Activated T-helper 1 cell treated with anti-CD3 and anti-CD28 coated beads, Interleukin-12 subunit alpha, Interleukin-12 subunit beta, Interleukin-2, Interleukin-4 antibody, amounts not matched to agents 30 ng/mL and 10 ng/mL and 1 ng/mL, durations not matched to agents 14 hours and 24 hours and 36 hours (primary cell): ENCODE data around the gene HLX. TPM values are rescaled to one million over a fixed set of nuclear protein-coding genes. Genes with fewer than 3 reads are reported as not detected.

Experiments
- DNase-seq: peaks from one replicate; pipeline ENCODE4 v3.0.0; 2021; ENCODE audit warnings: low spot score
- H3K27ac Mint-ChIP-seq: one replicate; pipeline ENCODE4 v1.8.0; 2021; ENCODE audit warnings: mild to moderate bottlenecking, mixed read lengths
- H3K27me3 Mint-ChIP-seq: one replicate; pipeline ENCODE4 v1.8.0; 2022; ENCODE audit warnings: mild to moderate bottlenecking, moderate library complexity, mixed read lengths; ENCODE audit not compliant: insufficient read depth
- H3K36me3 Mint-ChIP-seq: one replicate; pipeline ENCODE4 v1.8.0; 2021; ENCODE audit warnings: low read depth, mixed read lengths
- H3K4me1 Mint-ChIP-seq: one replicate; pipeline ENCODE4 v1.8.0; 2021; ENCODE audit warnings: low read depth, mixed read lengths
- H3K4me3 Mint-ChIP-seq: one replicate; pipeline ENCODE4 v1.8.0; 2021; ENCODE audit warnings: mild to moderate bottlenecking, moderate library complexity, mixed read lengths
- H3K9me3 Mint-ChIP-seq: one replicate; pipeline ENCODE4 v1.8.0; 2021; ENCODE audit warnings: mixed read lengths
- intact Hi-C: fragments of 100-400 bp; cut with micrococcal nuclease; formaldehyde crosslinking; loops from one replicate; pipeline ENCODE4 v1.15.1; 2024
- total RNA-seq: library from RNA; stranded (reverse); gene quantifications from 2 replicates; pipeline ENCODE4 v1.2.3, GENCODE V29; 2022

HLX gene, protein sequence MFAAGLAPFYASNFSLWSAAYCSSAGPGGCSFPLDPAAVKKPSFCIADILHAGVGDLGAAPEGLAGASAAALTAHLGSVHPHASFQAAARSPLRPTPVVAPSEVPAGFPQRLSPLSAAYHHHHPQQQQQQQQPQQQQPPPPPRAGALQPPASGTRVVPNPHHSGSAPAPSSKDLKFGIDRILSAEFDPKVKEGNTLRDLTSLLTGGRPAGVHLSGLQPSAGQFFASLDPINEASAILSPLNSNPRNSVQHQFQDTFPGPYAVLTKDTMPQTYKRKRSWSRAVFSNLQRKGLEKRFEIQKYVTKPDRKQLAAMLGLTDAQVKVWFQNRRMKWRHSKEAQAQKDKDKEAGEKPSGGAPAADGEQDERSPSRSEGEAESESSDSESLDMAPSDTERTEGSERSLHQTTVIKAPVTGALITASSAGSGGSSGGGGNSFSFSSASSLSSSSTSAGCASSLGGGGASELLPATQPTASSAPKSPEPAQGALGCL
- total RNA-seq, result 5.1 and 6.3 TPM in 2 replicates

DNA sequence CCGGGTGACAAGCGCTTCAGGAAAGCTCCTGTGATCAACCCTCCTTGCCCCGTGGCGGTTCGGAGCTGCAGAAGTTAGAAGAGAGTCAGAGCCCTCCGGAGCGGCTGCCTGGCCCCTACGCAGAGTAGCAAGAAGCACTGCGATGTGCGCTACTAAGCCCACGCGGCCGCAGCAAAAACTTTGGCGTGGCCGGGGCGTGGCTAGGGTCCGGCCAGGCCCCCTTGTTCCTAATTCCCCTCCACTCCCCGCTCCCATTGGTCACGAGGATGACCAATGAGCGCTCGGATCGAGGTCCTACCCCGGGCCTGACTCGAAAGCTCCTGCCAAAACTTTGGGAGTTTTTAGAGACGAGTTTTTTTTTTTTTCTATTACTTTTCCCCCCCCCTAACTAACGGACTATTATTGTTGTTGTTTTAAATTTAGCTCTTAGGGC is at the start of gene HLX:
Gene HLX (plus strand): TSS at position 368 of the 433 bp plus-strand sequence. CDS start 415 bp downstream, outside the sequence.
- intact Hi-C loops, result loop anchor here (1.0 to 10.0 kb wide), 5 partner anchors 10 to 863 kb away; partner anchors contain the start of genes DUSP10 and MARK1
- H3K4me1 Mint-ChIP-seq, result peaks cover 36% of the 10 kb centered on the region

GRCh38 chr1:220833436-220833835 is 45.8 kb upstream of the HLX start:
- Mint-ChIP-seq H3K4me3 (no peak overlapping the region), H3K27ac (no peak overlapping the region), H3K9me3 (no peaks in the 10 kb centered on the region), H3K27me3 (peaks cover 2% of the 10 kb centered on the region), H3K36me3 (no peaks in the 10 kb centered on the region), H3K4me1 (no peaks in the 10 kb centered on the region)
- intact Hi-C loops, result no loop called here
- no peak for DNase-seq

More for the DNA sequence above, at the start of gene HLX:
- peak within 1 kb of the TSS; percentile 84 for H3K4me3 Mint-ChIP-seq
- peak; percentile 24 for DNase-seq
- peaks cover 70% of the 10 kb centered on the region for H3K27me3 Mint-ChIP-seq
- H3K27ac Mint-ChIP-seq, result peak within 1 kb of the TSS; percentile 84
- H3K9me3 Mint-ChIP-seq, result no peaks in the 10 kb centered on the region
- H3K36me3 Mint-ChIP-seq, result peaks cover 9% of the 10 kb centered on the region

GRCh38 chr1:220834155-220834870 is 44.9 kb upstream of the HLX start:
- no peaks in the 10 kb centered on the region for H3K36me3 Mint-ChIP-seq
- intact Hi-C loops, result no loop called here
- no peak overlapping the region for H3K27ac Mint-ChIP-seq
- H3K27me3 Mint-ChIP-seq, result peaks cover 2% of the 10 kb centered on the region
- no peak for DNase-seq
- H3K9me3 Mint-ChIP-seq, result no peaks in the 10 kb centered on the region
- H3K4me1 Mint-ChIP-seq, result no peaks in the 10 kb centered on the region
- no peak overlapping the region for H3K4me3 Mint-ChIP-seq

GRCh38 chr1:220838578-220838977 is 40.7 kb upstream of the HLX start:
- no peak overlapping the region for H3K4me3 Mint-ChIP-seq

DNA sequence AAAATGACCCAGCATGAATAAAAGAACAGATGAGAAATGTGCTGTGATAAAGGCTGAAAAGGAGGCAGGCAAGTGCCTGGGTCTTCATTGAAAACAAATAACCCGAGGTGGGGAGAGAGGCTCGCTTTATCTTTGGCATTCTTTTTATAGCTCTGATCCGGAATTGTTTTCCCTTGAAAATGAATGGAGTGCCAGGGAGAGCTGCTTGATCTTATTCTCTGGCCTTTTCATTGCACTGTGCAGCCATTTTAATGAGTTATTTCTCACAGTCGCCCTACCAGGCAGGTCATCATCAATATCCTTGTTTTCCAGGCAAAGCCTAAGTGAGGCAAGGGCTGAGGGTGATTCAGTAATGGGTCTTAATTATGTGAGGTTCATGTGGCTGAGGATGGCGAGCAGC is 39.8 kb upstream of the HLX start:
- Mint-ChIP-seq H3K27me3 (peaks cover 5% of the 10 kb centered on the region), H3K9me3 (no peaks in the 10 kb centered on the region), H3K4me1 (no peaks in the 10 kb centered on the region), H3K36me3 (no peaks in the 10 kb centered on the region), H3K4me3 (no peak overlapping the region), H3K27ac (no peak overlapping the region)
- intact Hi-C loops, result no loop called here
- DNase-seq, result no peak

More at GRCh38 chr1:220838578-220838977, 40.7 kb upstream of the HLX start:
- Mint-ChIP-seq H3K9me3 (no peaks in the 10 kb centered on the region), H3K36me3 (no peaks in the 10 kb centered on the region), H3K27me3 (peaks cover 5% of the 10 kb centered on the region), H3K4me1 (no peaks in the 10 kb centered on the region), H3K27ac (no peak overlapping the region)
- intact Hi-C loops, result no loop called here
- DNase-seq, result no peak

DNA sequence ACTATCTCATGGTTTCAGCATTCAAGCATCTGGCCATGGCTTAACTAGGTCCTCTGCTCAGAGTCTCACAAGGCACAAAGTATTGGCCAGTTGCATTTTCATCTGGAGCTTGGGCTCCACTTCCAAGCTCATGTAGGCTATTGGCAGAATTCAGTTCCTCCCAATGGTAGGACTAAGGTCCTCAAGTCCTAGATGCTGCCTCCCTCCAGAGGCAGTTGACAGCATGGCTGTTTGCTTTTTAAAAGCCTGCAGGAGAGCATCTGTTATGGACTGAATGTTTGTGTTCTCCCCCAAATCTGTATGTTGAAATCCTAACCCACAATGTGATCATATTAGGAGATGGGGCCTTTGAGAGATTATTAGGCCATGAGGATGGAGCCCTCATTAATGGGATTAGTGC is 38.0 kb upstream of the HLX start:
- intact Hi-C loops, result no loop called here
- no peaks in the 10 kb centered on the region for H3K9me3 Mint-ChIP-seq
- no peaks in the 10 kb centered on the region for H3K4me1 Mint-ChIP-seq
- H3K4me3 Mint-ChIP-seq, result no peak overlapping the region
- no peaks in the 10 kb centered on the region for H3K36me3 Mint-ChIP-seq
- peaks cover 3% of the 10 kb centered on the region for H3K27me3 Mint-ChIP-seq
- DNase-seq, result no peak
- no peak overlapping the region for H3K27ac Mint-ChIP-seq

GRCh38 chr1:220843481-220844011 is 35.7 kb upstream of the HLX start:
- H3K36me3 Mint-ChIP-seq, result no peaks in the 10 kb centered on the region
- intact Hi-C loops, result no loop called here

GRCh38 chr1:220852408-220852807 is 26.8 kb upstream of the HLX start:
- no peaks in the 10 kb centered on the region for H3K36me3 Mint-ChIP-seq
- H3K4me3 Mint-ChIP-seq, result no peak overlapping the region
- no peaks in the 10 kb centered on the region for H3K27me3 Mint-ChIP-seq
- no peaks in the 10 kb centered on the region for H3K4me1 Mint-ChIP-seq
- DNase-seq, result no peak
- H3K9me3 Mint-ChIP-seq, result peaks cover 11% of the 10 kb centered on the region
- no peak overlapping the region for H3K27ac Mint-ChIP-seq
- intact Hi-C loops, result no loop called here

More at GRCh38 chr1:220843481-220844011, 35.7 kb upstream of the HLX start:
- DNase-seq, result no peak
- Mint-ChIP-seq H3K27ac (no peak overlapping the region), H3K9me3 (no peaks in the 10 kb centered on the region), H3K27me3 (peaks cover 3% of the 10 kb centered on the region), H3K4me3 (no peak overlapping the region), H3K4me1 (no peaks in the 10 kb centered on the region)

GRCh38 chr1:220872296-220872695 is 6.9 kb upstream of the HLX start:
- Mint-ChIP-seq H3K27ac (no peak overlapping the region), H3K27me3 (peaks cover 49% of the 10 kb centered on the region), H3K4me3 (no peak overlapping the region), H3K36me3 (no peaks in the 10 kb centered on the region), H3K4me1 (peaks cover 5% of the 10 kb centered on the region), H3K9me3 (no peaks in the 10 kb centered on the region)
- no peak for DNase-seq
- intact Hi-C loops, result loop anchor here (5.0 to 10.0 kb wide), 3 partner anchors 203 to 1585 kb away; no protein-coding TSS in a partner anchor

GRCh38 chr1:220873087-220873486 is 6.2 kb upstream of the HLX start:
- no peak overlapping the region for H3K4me3 Mint-ChIP-seq
- H3K36me3 Mint-ChIP-seq, result peaks cover 3% of the 10 kb centered on the region
- peaks cover 12% of the 10 kb centered on the region for H3K4me1 Mint-ChIP-seq
- H3K27me3 Mint-ChIP-seq, result peaks cover 53% of the 10 kb centered on the region
- no peak for DNase-seq
- H3K9me3 Mint-ChIP-seq, result no peaks in the 10 kb centered on the region
- intact Hi-C loops, result loop anchor here (5.0 to 10.0 kb wide), 3 partner anchors 202 to 1584 kb away; no protein-coding TSS in a partner anchor
- no peak overlapping the region for H3K27ac Mint-ChIP-seq

DNA sequence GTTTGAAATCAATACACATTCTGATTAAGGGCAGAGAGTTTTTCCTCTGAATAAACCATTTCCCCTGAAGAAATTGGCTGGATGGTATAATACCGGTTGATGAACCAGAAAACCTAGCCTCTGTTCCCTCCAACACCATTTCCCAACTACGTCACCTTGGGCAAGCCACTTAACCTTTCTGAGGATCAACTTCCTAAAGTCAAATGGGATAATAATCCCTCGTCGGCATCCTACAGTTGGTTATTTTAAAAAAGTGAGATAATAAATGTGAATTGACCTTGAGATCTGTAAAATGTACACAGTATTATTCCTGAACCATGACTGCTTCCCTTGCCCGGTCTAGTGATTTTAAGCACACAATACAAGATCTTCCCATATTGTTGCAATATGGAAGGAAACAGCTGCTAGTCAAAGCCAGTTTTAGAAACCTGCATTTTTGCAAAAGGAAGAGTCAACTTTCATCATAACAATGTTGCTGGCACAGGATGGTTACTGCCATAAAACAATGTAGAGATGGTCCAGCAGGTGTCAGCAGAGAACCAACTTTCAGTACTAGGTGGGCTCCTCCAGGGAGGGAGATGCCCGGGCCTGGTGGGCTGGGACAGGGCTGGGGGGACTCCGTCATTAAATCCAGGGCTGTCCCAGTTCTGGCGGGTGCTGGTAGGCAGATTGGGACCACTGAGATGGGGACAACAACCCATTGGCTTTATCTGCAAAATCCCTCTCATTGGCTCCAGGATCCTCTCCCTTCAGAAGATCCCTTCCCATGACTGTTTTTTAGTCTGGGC is 5.2 kb upstream of the HLX start:
- H3K36me3 Mint-ChIP-seq, result peaks cover 3% of the 10 kb centered on the region
- intact Hi-C loops, result loop anchor here (1.0 to 10.0 kb wide), 5 partner anchors 201 to 1583 kb away; no protein-coding TSS in a partner anchor
- H3K27me3 Mint-ChIP-seq, result peaks cover 58% of the 10 kb centered on the region
- no peak overlapping the region for H3K4me3 Mint-ChIP-seq
- DNase-seq, result no peak
- peaks cover 22% of the 10 kb centered on the region for H3K4me1 Mint-ChIP-seq
- H3K9me3 Mint-ChIP-seq, result no peaks in the 10 kb centered on the region
- H3K27ac Mint-ChIP-seq, result no peak overlapping the region

GRCh38 chr1:220875260-220875659 is 4.0 kb upstream of the HLX start:
- Mint-ChIP-seq H3K9me3 (no peaks in the 10 kb centered on the region), H3K36me3 (peaks cover 3% of the 10 kb centered on the region), H3K4me3 (no peak overlapping the region), H3K4me1 (peaks cover 25% of the 10 kb centered on the region), H3K27me3 (peaks cover 61% of the 10 kb centered on the region), H3K27ac (no peak overlapping the region)
- intact Hi-C loops, result loop anchor here (5.0 to 10.0 kb wide), 4 partner anchors 200 to 867 kb away; partner anchors contain the start of genes DUSP10 and MARK1
- no peak for DNase-seq
